GM18909 (cell line): ENCODE results near the gene PACS2.
"Not testable (repeated sequence)": the region's sequence is repeated elsewhere in the genome, so short reads cannot be mapped to it uniquely, and the experiment has no call there.

Experiments
- ATAC-seq: cut with Tn5 transposase; IDR thresholded peaks from one replicate; pipeline ENCODE4 v1.9.1; 2021; ENCODE audit warnings: mild to moderate bottlenecking; ENCODE audit not compliant: unreplicated experiment, poor library complexity

Gene PACS2

GRCh38 chr14:105329411-105330150 lies 15.0 kb downstream of the PACS2 start:
- ATAC-seq = no peak

- ATAC-seq = no peak
These were observed 15.9 kb downstream of the PACS2 start for GRCh38 chr14:105330491-105330895.

- no peak for ATAC-seq
These were observed 17.2 kb downstream of the PACS2 start for GRCh38 chr14:105331575-105332349.

GRCh38 chr14:105332350-105332874 lies 17.9 kb downstream of the PACS2 start:
- ATAC-seq = no peak

GRCh38 chr14:105333020-105333490 lies 18.5 kb downstream of the PACS2 start:
- ATAC-seq = no peak

GRCh38 chr14:105333613-105334364 lies 19.2 kb downstream of the PACS2 start:
- no peak for ATAC-seq

GRCh38 chr14:105334383-105335230 lies 20.1 kb downstream of the PACS2 start:
- ATAC-seq = no peak

- not testable (repeated sequence) for ATAC-seq
These were observed 20.6 kb downstream of the PACS2 start for GRCh38 chr14:105335231-105335542.

GRCh38 chr14:105335735-105336476 lies 21.4 kb downstream of the PACS2 start:
- ATAC-seq = no peak

- ATAC-seq = no peak
These were observed 22.1 kb downstream of the PACS2 start for GRCh38 chr14:105336477-105337287.

GRCh38 chr14:105337433-105337832 lies 22.9 kb downstream of the PACS2 start:
- no peak for ATAC-seq

- ATAC-seq = no peak
These were observed 23.6 kb downstream of the PACS2 start for GRCh38 chr14:105337966-105338741.

GRCh38 chr14:105340821-105341733 lies 26.5 kb downstream of the PACS2 start:
- ATAC-seq = no peak

GRCh38 chr14:105343194-105343593 lies 28.6 kb downstream of the PACS2 start:
- no peak for ATAC-seq

GRCh38 chr14:105346200-105346533 lies 31.6 kb downstream of the PACS2 start:
- no peak for ATAC-seq

- no peak for ATAC-seq
These were observed 32.5 kb downstream of the PACS2 start for GRCh38 chr14:105346876-105347586.
